SU-DHL-6 (cell line): ENCODE measurements around the gene SLC14A1.

ENCODE experiments used
- H2AFZ ChIP-seq: fragments of 200-600 bp; sonication (generic); 2 replicates; pipeline ENCODE4 v1.6.1; 2014; ENCODE audit warnings: low read depth, mild to moderate bottlenecking, moderate library complexity, mixed read lengths, antibody characterized with exemption, low read length; ENCODE audit not compliant: severe bottlenecking
- H3F3A ChIP-seq: fragments of 200-600 bp; shearing (Covaris generic); 2 replicates; pipeline ENCODE4 v1.6.0; 2016; ENCODE audit warnings: antibody characterized with exemption, mild to moderate bottlenecking; ENCODE audit not compliant: insufficient read depth
- H3K27ac ChIP-seq: fragments of 200-600 bp; sonication (generic); 2 replicates; pipeline ENCODE4 v1.5.1; 2016; ENCODE audit warnings: low read depth, mild to moderate bottlenecking, low read length, moderate library complexity, mixed read lengths
- H3K27me3 ChIP-seq: fragments of 200-600 bp; sonication (generic), shearing (Covaris generic); 2 replicates; pipeline ENCODE4 v1.6.0; 2014; ENCODE audit warnings: mild to moderate bottlenecking, low read length
- H3K36me3 ChIP-seq: fragments of 200-600 bp; sonication (generic); 2 replicates; pipeline ENCODE4 v1.6.1; 2014; ENCODE audit warnings: mild to moderate bottlenecking, low read length, mixed read lengths
- H3K4me2 ChIP-seq: fragments of 300-600, 200-600 bp; shearing (Covaris generic), sonication (generic); 2 replicates; pipeline ENCODE4 v1.6.0; 2014; ENCODE audit warnings: low read length, low read depth, mild to moderate bottlenecking; ENCODE audit not compliant: poor library complexity, severe bottlenecking
- H3K4me3 ChIP-seq: fragments of 200-600 bp; sonication (generic); 2 replicates; pipeline ENCODE4 v1.5.1; 2014; ENCODE audit warnings: antibody characterized with exemption, low read length, mild to moderate bottlenecking, mixed read lengths; ENCODE audit not compliant: insufficient read depth, poor library complexity, severe bottlenecking
- H3K79me2 ChIP-seq: fragments of 200-600 bp; sonication (generic); 2 replicates; pipeline ENCODE4 v1.6.1; 2014; ENCODE audit warnings: mild to moderate bottlenecking, low read length, moderate library complexity; ENCODE audit not compliant: insufficient read depth
- H3K9ac ChIP-seq: fragments of 200-600 bp; sonication (generic); 2 replicates; pipeline ENCODE4 v1.7.0; 2014; ENCODE audit warnings: mild to moderate bottlenecking, low read length
- H3K9me2 ChIP-seq: fragments of 200-600 bp; sonication (generic); replicated peaks from 2 replicates; pipeline ENCODE4 v1.6.1; 2014; ENCODE audit warnings: low read length; ENCODE audit not compliant: insufficient read depth
- H3K9me3 ChIP-seq: fragments of 200-600 bp; sonication (generic); 2 replicates; pipeline ENCODE4 v1.6.1; 2014; ENCODE audit warnings: low read length, mixed read lengths; ENCODE audit not compliant: insufficient read depth
- H4K20me1 ChIP-seq: fragments of 200-600 bp; sonication (generic); 2 replicates; pipeline ENCODE4 v1.6.1; 2014; ENCODE audit warnings: low read depth, mild to moderate bottlenecking, antibody characterized with exemption, low read length, moderate library complexity, mixed read lengths
- EZH2phosphoT487 ChIP-seq: fragments of 200-600 bp; sonication (generic), shearing (Covaris generic); conservative IDR thresholded peaks from 2 replicates; pipeline ENCODE4 v1.6.1; 2018; ENCODE audit warnings: mild to moderate bottlenecking, antibody characterized with exemption, low read length, moderate library complexity, mixed read lengths
- TF ChIP-seq, protein P1 (sequence below): fragments of 200-600 bp; sonication (generic); IDR thresholded peaks from one replicate; pipeline ENCODE4 v1.5.1; 2017; ENCODE audit warnings: antibody characterized with exemption, mild to moderate bottlenecking, low read length, moderate library complexity; ENCODE audit not compliant: insufficient read depth, poor library complexity, severe bottlenecking

Gene SLC14A1

DNA sequence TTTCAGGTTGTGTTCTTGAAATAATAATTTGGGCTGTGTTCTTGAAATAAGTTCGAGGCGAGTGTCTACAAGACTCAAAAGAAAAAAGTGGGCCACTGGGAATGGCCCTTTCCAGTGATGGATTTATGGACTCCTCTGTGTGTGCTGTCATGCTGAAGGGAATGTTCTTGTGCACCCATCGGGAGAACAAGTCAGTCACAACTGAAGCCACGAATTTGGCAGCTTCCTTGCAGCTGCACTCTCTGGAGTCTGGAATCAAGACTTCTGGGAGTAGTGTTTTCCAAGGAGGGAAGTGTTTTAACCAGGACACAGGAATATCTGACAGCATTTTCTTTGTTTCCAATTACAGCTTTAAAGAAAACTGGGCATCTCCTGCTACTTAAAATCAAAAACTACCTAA lies 620 bp downstream of the SLC14A1 start:
- no peaks in the 10 kb centered on the region for H3F3A ChIP-seq
- H4K20me1 ChIP-seq, result no peaks in the 10 kb centered on the region
- H3K36me3 ChIP-seq, result no peaks in the 10 kb centered on the region
- no peaks in the 10 kb centered on the region for H3K9me3 ChIP-seq
- no peaks in the 10 kb centered on the region for H3K79me2 ChIP-seq
- no peak overlapping the region for H3K4me3 ChIP-seq
- H3K9me2 ChIP-seq, result no peaks in the 10 kb centered on the region
- no peak overlapping the region for H2AFZ ChIP-seq
- no peak overlapping the region for H3K27ac ChIP-seq
- no peaks in the 10 kb centered on the region; the same call in 1 of the 2 replicates for H3K27me3 ChIP-seq
- TF ChIP-seq, protein P1, sequence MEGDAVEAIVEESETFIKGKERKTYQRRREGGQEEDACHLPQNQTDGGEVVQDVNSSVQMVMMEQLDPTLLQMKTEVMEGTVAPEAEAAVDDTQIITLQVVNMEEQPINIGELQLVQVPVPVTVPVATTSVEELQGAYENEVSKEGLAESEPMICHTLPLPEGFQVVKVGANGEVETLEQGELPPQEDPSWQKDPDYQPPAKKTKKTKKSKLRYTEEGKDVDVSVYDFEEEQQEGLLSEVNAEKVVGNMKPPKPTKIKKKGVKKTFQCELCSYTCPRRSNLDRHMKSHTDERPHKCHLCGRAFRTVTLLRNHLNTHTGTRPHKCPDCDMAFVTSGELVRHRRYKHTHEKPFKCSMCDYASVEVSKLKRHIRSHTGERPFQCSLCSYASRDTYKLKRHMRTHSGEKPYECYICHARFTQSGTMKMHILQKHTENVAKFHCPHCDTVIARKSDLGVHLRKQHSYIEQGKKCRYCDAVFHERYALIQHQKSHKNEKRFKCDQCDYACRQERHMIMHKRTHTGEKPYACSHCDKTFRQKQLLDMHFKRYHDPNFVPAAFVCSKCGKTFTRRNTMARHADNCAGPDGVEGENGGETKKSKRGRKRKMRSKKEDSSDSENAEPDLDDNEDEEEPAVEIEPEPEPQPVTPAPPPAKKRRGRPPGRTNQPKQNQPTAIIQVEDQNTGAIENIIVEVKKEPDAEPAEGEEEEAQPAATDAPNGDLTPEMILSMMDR, result no peak
- no peak for TF ChIP-seq EZH2phosphoT487
- no peak overlapping the region for H3K9ac ChIP-seq
- H3K4me2 ChIP-seq, result no peak overlapping the region

DNA sequence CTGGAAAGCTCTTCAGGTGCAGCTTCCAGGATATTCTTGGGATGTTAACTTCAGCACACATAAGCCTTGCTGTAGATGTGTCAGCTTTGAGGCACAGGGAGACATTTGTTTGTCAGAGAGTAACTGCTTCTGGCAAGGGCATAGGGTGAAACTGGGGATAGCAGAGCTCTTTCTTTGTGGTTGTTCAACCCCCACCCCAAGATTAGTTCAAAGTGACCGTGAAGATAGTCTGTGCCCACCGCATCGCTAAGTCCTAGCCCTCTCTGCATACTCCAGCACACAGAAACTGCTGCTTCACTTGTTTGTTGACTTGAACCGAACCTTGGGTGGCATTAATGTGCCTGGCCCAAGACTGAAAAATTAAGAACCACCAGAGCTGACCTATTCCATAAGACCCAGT lies 1.4 kb downstream of the SLC14A1 start:
- no peaks in the 10 kb centered on the region; the same call in 1 of the 2 replicates for H3K27me3 ChIP-seq
- no peak overlapping the region for H3K4me3 ChIP-seq
- H3F3A ChIP-seq, result no peaks in the 10 kb centered on the region
- no peak overlapping the region for H3K4me2 ChIP-seq
- no peak overlapping the region for H3K9ac ChIP-seq
- H3K9me2 ChIP-seq, result no peaks in the 10 kb centered on the region
- no peaks in the 10 kb centered on the region for H3K79me2 ChIP-seq
- H4K20me1 ChIP-seq, result no peaks in the 10 kb centered on the region
- no peaks in the 10 kb centered on the region for H3K9me3 ChIP-seq
- no peaks in the 10 kb centered on the region for H3K36me3 ChIP-seq
- no peak overlapping the region for H2AFZ ChIP-seq
- no peak for TF ChIP-seq EZH2phosphoT487
- TF ChIP-seq, protein P1, result no peak
- H3K27ac ChIP-seq, result no peak overlapping the region

DNA sequence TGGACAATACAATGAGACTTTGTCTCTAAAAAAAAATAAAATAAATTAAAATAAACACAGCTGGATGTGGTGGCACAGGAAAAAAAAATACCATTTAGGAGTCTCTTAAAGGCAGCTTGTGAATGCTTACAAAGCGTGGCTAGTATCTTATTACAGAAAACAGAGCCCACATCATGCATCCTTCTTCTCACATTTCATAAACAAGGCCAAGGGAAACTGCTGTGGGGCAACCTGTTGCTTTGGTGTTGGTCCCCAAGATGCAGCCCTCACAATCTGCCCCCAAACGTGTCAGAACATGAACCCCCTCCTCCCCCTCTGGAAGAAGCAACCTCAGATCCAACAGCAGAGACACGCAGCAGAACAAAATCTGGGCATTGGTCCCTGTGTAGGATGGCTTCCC lies 2.6 kb downstream of the SLC14A1 start:
- Histone ChIP-seq H4K20me1 (no peaks in the 10 kb centered on the region), H3K9me3 (no peaks in the 10 kb centered on the region), H3K4me2 (no peak overlapping the region), H3F3A (no peaks in the 10 kb centered on the region), H3K36me3 (no peaks in the 10 kb centered on the region), H3K9me2 (no peaks in the 10 kb centered on the region), H2AFZ (no peak overlapping the region), H3K9ac (no peak overlapping the region), H3K4me3 (no peak overlapping the region), H3K27me3 (no peaks in the 10 kb centered on the region; the same call in 1 of the 2 replicates), H3K79me2 (no peaks in the 10 kb centered on the region), H3K27ac (no peak overlapping the region)
- no peak for TF ChIP-seq EZH2phosphoT487
- TF ChIP-seq, protein P1, result no peak
